ENCODE data around the gene ITSN2.
"Not testable (repeated sequence)": the region's sequence is repeated elsewhere in the genome, so short reads cannot be mapped to it uniquely, and the experiment has no call there.

ITSN2 gene

GRCh38 chr2:24206242-24206641 lies 154.1 kb downstream of the ITSN2 start:
- no peak overlapping the region for H3K27ac ChIP-seq
- TF ChIP-seq CTCF (conservative IDR thresholded peaks at IDR 0.05) = no peak
- no peak for TF ChIP-seq ZFX (IDR thresholded peaks at IDR 0.05)

- no peak overlapping the region for H3K27ac ChIP-seq
- TF ChIP-seq ZFX (IDR thresholded peaks at IDR 0.05) (no peak), CTCF (conservative IDR thresholded peaks at IDR 0.05) (no peak)
Observed at GRCh38 chr2:24205131-24205530, 155.2 kb downstream of the ITSN2 start.

- H3K27ac ChIP-seq = no peak overlapping the region
- TF ChIP-seq CTCF (conservative IDR thresholded peaks at IDR 0.05) = no peak
- no peak for TF ChIP-seq ZFX (IDR thresholded peaks at IDR 0.05)
Observed at GRCh38 chr2:24204505-24204904, 155.8 kb downstream of the ITSN2 start.

- TF ChIP-seq CTCF (conservative IDR thresholded peaks at IDR 0.05) (no peak), ZFX (IDR thresholded peaks at IDR 0.05) (no peak)
Observed at GRCh38 chr2:24203787-24204150, 156.6 kb downstream of the ITSN2 start.

GRCh38 chr2:24203029-24203786 lies 157.1 kb downstream of the ITSN2 start:
- H3K27ac ChIP-seq = no peak overlapping the region
- TF ChIP-seq CTCF (conservative IDR thresholded peaks at IDR 0.05) = no peak
- TF ChIP-seq ZFX (IDR thresholded peaks at IDR 0.05) = no peak

More at GRCh38 chr2:24203787-24204150, 156.6 kb downstream of the ITSN2 start:
- H3K27ac ChIP-seq = no peak overlapping the region

GRCh38 chr2:24200799-24201198 lies 159.5 kb downstream of the ITSN2 start:
- TF ChIP-seq ZFX (IDR thresholded peaks at IDR 0.05) = no peak
- TF ChIP-seq CTCF (conservative IDR thresholded peaks at IDR 0.05) = no peak
- no peak overlapping the region for H3K27ac ChIP-seq

GRCh38 chr2:24199968-24200590 lies 160.3 kb downstream of the ITSN2 start:
- no peak overlapping the region for H3K27ac ChIP-seq
- no peak for TF ChIP-seq CTCF (conservative IDR thresholded peaks at IDR 0.05)
- no peak for TF ChIP-seq ZFX (IDR thresholded peaks at IDR 0.05)

GRCh38 chr2:24197213-24197612 lies 163.1 kb downstream of the ITSN2 start:
- H3K27ac ChIP-seq = not testable (repeated sequence)

Data from C4-2B (cell line).